GM18867 (cell line): ENCODE measurements around the gene EPB41L2.
"Not testable (repeated sequence)": the region's sequence is repeated elsewhere in the genome, so short reads cannot be mapped to it uniquely, and the experiment has no call there.

Experiments
- ATAC-seq: cut with Tn5 transposase; IDR thresholded peaks from one replicate; pipeline ENCODE4 v1.9.1; 2021; ENCODE audit warnings: mild to moderate bottlenecking, moderate library complexity; ENCODE audit not compliant: unreplicated experiment

The EPB41L2 gene

GRCh38 chr6:130922922-130923321 is 140.1 kb downstream of the EPB41L2 start:
- ATAC-seq = no peak

GRCh38 chr6:130920969-130921368 is 142.1 kb downstream of the EPB41L2 start:
- ATAC-seq = no peak

- ATAC-seq = no peak
These were observed 144.9 kb downstream of the EPB41L2 start for GRCh38 chr6:130918171-130918570.

GRCh38 chr6:130915606-130916005 is 147.4 kb downstream of the EPB41L2 start:
- not testable (repeated sequence) for ATAC-seq

GRCh38 chr6:130913120-130913519 is 149.9 kb downstream of the EPB41L2 start:
- peak; percentile 45 for ATAC-seq

- no peak for ATAC-seq
These were observed 150.6 kb downstream of the EPB41L2 start for GRCh38 chr6:130912434-130912833.

GRCh38 chr6:130908958-130909357 is 154.1 kb downstream of the EPB41L2 start:
- ATAC-seq = no peak

- peak; percentile 55 for ATAC-seq
These were observed 154.9 kb downstream of the EPB41L2 start for GRCh38 chr6:130908188-130908587.

GRCh38 chr6:130907687-130908086 is 155.4 kb downstream of the EPB41L2 start:
- no peak for ATAC-seq

- ATAC-seq = peak; percentile 49
These were observed 156.2 kb downstream of the EPB41L2 start for GRCh38 chr6:130906736-130907381.

- ATAC-seq = no peak
These were observed 159.4 kb downstream of the EPB41L2 start for GRCh38 chr6:130903602-130904001.

- no peak for ATAC-seq
These were observed 160.0 kb downstream of the EPB41L2 start for GRCh38 chr6:130903007-130903406.

GRCh38 chr6:130900913-130901312 is 162.1 kb downstream of the EPB41L2 start:
- ATAC-seq = no peak

GRCh38 chr6:130896249-130896648 is 166.8 kb downstream of the EPB41L2 start:
- no peak for ATAC-seq

- ATAC-seq = no peak
These were observed 167.5 kb downstream of the EPB41L2 start for GRCh38 chr6:130895516-130895915.

GRCh38 chr6:130893766-130894165 is 169.3 kb downstream of the EPB41L2 start:
- ATAC-seq = no peak

- no peak for ATAC-seq
These were observed 169.8 kb downstream of the EPB41L2 start for GRCh38 chr6:130893277-130893676.

GRCh38 chr6:130890521-130890971 is 172.5 kb downstream of the EPB41L2 start:
- no peak for ATAC-seq

GRCh38 chr6:130889423-130889822 is 173.6 kb downstream of the EPB41L2 start:
- ATAC-seq = no peak

GRCh38 chr6:130888246-130888645 is 174.8 kb downstream of the EPB41L2 start:
- no peak for ATAC-seq

- ATAC-seq = no peak
These were observed 176.1 kb downstream of the EPB41L2 start for GRCh38 chr6:130886966-130887365.

- peak; percentile 91 for ATAC-seq
These were observed 177.5 kb downstream of the EPB41L2 start for GRCh38 chr6:130885392-130886192.
